ENCODE measurements around the gene C1orf35.

C1orf35 gene

DNA sequence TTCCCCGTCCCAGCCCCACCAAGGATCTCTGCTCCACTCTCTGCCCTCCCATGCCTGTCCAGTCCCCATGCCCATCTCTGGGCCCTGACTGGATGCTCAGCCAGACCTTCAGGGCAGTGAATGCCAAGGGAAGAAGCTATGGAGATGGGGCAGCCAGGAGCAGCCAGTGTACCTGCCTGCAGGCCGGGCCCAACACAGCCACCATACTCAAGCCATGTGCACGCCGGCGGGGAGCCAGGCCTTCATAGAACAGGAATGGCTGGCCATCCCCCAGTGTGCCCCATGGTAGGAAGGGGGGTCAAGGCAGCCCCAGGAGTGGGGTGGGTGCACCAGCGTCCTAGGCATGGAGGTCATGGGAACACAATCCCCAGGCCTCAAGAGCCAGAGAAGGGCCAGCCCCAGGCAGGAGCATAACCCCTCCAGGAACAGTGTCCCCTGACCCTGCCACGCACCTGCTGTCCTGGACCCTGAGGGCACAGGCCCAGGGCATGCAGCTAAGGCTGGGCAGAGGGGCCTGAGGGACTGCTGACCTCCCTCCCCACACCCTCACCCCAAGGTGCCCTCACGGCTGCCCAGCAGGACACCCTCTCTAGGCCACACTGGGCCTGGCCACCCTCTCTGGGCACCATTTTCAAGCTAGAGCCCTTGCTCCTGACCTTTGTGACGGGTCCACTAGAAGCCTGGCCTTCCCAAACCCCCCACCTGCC is 40.9 kb downstream of the C1orf35 start:
- DNase-seq, result no peak

DNA sequence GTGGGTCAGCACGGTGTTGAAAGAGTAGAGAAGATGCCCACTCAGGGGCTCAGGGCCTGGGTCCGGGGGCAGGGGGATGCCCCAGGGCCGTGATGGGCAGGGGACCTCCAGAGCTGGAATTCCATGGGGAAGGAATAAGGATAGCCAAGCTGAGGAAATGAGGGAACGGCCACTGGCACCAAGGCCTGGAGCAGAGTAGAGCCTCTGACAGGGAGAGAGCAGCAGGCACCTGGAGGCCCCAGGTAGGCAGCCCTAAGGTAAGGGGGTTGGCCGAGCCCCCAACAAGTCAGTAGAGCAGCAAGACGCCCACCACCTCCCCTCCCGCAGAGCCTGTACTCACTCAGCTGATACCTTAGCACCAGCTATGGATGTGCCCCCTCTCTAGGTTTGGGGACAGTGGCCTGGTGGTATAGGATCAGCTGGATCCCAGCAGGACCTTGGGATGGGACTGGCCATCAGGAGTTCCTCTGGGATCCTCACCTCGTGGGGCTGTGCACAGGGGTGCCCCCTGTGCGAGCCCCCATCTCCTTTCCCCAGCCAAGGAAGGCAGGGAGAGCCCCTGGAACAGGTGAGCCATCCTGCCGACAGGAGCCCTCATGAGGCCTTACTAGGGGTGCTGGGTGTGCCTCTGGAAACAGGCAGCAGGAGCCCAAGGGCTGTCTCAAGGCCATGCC is 41.6 kb downstream of the C1orf35 start:
- DNase-seq, result no peak

DNA sequence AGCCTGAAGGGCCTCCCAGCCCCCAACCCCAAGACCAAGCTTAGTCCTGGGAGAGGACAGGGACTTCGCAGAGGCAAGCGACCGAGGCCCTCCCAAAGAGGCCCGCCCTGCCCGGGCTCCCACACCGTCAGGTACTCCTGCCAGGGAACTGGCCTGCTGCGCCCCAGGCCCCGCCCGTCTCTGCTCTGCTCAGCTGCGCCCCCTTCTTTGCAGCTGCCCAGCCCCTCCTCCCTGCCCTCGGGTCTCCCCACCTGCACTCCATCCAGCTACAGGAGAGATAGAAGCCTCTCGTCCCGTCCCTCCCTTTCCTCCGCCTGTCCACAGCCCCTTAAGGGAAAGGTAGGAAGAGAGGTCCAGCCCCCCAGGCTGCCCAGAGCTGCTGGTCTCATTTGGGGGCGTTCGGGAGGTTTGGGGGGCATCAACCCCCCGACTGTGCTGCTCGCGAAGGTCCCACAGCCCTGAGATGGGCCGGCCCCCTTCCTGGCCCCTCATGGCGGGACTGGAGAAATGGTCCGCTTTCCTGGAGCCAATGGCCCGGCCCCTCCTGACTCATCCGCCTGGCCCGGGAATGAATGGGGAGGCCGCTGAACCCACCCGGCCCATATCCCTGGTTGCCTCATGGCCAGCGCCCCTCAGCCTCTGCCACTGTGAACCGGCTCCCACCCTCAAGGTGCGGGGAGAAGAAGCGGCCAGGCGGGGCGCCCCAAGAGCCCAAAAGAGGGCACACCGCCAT is 42.5 kb downstream of the C1orf35 start:
- no peak for DNase-seq

DNA sequence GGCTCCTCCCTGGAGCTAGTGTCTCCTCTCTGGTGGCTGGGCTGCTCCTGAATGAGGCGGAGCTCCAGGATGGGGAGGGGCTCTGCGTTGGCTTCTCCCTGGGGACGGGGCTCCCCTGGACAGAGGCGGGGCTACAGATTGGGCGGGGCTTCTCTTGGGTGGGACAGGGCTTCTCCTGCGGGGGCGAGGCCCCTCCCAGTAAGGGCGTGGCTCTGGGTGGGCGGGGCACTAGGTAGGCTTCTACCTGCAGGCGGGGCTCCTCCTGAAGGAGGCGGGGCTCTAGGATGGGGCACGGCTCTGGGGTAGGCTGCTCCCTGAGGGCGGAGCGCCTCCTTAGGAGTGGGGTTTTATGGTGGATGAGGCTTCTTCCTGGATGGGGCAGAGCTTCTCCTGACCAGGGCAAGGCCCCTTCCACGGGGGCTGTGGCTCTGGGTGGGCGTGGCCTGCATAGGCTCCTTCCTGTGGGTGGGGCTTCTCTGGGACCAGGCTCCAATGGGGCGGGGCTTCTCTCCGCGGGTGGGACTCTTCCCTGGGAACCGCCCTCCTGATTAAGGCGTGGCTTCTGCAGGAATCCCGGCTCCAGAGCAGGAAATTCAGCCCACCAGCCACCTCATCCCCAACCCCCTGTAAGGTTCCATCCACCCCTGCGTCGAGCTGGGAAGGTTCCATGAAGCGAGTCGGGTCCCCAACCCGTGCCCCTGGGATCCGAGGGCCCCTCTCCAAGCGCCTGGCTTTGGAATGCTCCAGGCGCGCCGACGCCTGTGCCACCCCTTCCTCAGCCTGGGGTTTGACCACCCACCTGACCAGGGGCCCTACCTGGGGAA is 43.3 kb downstream of the C1orf35 start:
- no peak for DNase-seq

DNA sequence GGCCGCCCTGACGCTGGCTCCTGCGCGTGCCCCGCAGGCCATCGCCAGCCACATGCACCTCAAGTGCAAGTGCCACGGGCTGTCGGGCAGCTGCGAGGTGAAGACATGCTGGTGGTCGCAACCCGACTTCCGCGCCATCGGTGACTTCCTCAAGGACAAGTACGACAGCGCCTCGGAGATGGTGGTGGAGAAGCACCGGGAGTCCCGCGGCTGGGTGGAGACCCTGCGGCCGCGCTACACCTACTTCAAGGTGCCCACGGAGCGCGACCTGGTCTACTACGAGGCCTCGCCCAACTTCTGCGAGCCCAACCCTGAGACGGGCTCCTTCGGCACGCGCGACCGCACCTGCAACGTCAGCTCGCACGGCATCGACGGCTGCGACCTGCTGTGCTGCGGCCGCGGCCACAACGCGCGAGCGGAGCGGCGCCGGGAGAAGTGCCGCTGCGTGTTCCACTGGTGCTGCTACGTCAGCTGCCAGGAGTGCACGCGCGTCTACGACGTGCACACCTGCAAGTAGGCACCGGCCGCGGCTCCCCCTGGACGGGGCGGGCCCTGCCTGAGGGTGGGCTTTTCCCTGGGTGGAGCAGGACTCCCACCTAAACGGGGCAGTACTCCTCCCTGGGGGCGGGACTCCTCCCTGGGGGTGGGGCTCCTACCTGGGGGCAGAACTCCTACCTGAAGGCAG is 44.0 kb downstream of the C1orf35 start:
- no peak for DNase-seq

DNA sequence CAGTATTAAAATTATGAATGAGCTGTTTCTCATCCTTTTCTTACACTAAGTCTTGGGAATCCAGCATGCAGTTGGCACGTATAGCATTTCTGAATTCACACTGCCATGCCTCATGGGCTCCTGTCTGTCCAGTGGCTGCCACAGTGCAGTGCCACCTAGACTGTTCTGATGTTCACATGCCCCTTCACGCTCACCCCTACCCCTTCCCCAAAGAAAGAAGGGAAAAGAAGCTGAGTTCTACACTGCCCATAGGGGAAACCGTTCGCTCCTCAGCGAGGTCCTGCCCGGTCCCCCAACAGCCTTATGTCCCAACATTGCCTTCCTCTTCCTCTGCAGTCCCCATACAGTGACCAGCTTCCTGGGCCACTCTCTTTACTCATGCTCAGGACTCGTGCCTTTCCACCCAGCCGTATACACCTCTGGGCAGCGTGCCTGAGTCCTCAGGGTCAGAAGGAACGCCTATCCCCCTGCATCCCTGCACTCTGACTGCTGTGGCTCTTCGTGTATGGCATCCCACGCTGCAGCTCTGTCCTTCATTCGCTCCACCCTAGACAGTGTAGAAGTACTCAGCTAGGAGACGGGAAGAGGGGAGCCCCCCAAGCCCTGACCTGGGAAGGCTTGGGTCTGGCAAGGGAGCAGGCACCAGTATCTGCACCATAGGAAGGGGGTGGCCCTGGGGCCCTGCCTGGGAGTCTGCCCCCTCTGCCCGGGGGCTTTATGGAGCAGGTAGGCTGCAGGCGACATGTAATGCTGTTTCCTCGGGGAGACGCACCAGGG is 44.8 kb downstream of the C1orf35 start:
- DNase-seq, result no peak
